G401 (cell line): ENCODE data around the gene PRKAG2. TPM values are rescaled to one million over a fixed set of nuclear protein-coding genes. Genes with fewer than 3 reads are reported as not detected.
"Not testable (repeated sequence)": the region's sequence is repeated elsewhere in the genome, so short reads cannot be mapped to it uniquely, and the experiment has no call there.

ENCODE experiments used
- DNase-seq: peaks from one replicate; pipeline ENCODE4 v3.0.0-alpha.2; 2015; ENCODE audit warnings: low spot score
- in situ Hi-C: cut with HindIII; loops from 2 replicates; pipeline ENCODE4 v1.10.0; 2016; ENCODE audit warnings: low sequenced_read_pairs, mixed read lengths
- total RNA-seq: library from RNA; depleted of rRNA; stranded (reverse); fragments of >200 nt; shearing (Covaris generic); gene quantifications from 2 replicates; pipeline ENCODE4 v1.2.3, GENCODE V29; 2014; rRNA removed

Gene PRKAG2
- total RNA-seq, 1 experiment from 2014 or later: 92.4 TPM

DNA sequence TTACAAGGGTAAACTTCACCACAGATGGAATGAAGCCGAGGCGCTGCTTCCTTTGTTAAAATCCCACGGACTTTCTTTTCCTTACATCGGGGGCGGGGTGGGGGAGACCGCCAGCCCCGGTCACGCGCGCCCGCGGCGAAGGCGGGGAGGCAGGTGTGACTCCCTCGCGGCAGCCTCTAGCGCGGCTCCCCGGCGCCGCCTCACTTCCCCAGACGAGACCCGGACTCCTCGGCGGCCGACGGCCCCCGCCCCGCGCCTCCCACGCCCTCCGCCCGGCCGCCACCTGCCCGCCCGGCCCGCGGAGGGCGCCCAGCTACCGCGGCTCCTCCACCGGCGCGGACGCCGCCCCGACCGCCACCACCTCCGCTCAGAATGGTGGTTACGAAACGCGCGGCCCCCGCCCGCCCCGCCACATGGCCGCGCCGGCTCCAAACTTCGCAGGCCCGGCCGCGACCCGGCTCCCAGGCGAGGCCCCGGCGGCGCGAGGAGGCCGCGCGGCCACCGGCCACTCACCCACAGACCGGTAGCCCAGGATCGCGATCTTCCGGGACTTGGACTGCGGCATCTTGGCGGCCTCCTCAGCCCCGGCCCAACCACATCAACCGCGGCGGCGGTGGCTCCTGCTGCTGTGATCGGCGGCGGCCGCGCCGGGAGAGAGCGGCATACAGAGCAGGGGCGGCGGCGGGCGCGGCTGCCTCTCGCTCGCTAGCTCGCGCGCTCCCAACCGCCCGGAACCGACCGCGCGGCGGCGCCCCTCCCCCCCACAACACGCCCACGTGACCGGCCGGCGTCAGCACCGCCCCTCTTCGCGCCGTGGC is 357.8 kb downstream of the PRKAG2 start:
- in situ Hi-C loops: not testable (repeated sequence)
- DNase-seq: peak; percentile 30

- peak; percentile 56 for DNase-seq
- in situ Hi-C loops: no loop called here
Measured at GRCh38 chr7:151518105-151518946, 358.6 kb downstream of the PRKAG2 start.

DNA sequence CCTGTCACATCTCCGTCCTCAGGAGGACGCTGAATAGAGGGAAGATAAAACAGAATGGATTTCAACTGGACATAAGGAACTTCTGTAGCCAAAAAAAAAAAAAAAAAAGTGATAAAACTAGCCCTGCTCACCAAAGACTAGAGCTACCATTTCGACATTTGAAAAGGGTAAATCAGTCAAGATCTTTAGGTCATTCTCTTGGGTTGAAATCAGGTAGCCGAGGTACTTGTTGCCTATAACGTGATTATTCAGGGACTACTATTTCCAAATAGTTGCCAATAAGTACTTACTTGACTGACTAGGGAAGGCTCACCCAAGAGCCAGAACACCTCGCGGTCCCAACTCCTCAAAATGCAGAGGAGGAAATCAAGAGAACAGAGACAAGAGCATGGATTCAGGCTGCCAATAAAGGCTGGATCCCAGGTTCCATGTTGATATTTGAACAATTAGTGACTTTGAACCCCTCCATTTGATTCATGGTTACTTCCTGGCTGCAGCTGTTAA is 359.3 kb downstream of the PRKAG2 start:
- peak; percentile 17 for DNase-seq
- in situ Hi-C loops: no loop called here

- DNase-seq: no peak
- in situ Hi-C loops: no loop called here
Measured at GRCh38 chr7:151515276-151515565, 361.7 kb downstream of the PRKAG2 start.

GRCh38 chr7:151514461-151515275 is 362.2 kb downstream of the PRKAG2 start:
- in situ Hi-C loops: no loop called here
- DNase-seq: no peak

GRCh38 chr7:151513133-151513532 is 363.8 kb downstream of the PRKAG2 start:
- DNase-seq: no peak
- in situ Hi-C loops: no loop called here

DNA sequence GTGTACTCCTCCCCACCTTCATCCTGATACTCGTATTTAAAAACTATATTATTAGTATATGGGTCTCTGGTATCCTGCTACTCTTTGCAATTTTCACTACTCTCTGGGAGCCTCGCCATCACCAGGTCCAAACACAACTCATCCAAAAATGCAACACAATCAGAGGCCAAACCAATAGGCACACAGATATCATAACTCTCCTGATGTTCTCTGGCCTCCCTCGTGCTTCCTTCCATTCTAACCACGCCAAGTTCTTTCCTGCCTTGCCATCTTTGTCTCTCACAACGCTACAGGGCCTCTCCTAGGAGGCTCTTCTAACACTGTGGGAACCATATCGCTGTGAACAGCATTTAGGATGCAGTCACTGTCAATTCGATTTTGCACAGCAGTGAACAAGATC is 364.6 kb downstream of the PRKAG2 start:
- no peak for DNase-seq
- in situ Hi-C loops: no loop called here

DNA sequence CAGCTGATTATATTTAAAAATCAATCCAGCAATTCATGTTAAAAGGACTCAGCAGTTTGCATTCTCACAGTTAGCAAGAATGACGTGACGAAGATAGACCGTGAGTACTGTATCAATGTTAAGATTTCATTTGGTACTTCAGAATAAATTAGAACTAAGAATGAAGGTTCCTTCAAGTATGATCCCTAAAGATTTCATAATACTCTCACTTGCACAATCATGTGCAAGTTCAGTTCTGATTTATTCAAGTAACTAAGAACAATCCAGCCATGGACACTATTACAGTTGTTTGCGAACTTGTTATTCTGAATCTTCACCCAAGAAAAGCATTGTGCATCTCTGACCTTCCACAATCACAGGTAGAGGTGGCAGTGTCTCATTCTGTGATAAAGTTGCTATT is 365.0 kb downstream of the PRKAG2 start:
- in situ Hi-C loops: no loop called here
- no peak for DNase-seq

DNA sequence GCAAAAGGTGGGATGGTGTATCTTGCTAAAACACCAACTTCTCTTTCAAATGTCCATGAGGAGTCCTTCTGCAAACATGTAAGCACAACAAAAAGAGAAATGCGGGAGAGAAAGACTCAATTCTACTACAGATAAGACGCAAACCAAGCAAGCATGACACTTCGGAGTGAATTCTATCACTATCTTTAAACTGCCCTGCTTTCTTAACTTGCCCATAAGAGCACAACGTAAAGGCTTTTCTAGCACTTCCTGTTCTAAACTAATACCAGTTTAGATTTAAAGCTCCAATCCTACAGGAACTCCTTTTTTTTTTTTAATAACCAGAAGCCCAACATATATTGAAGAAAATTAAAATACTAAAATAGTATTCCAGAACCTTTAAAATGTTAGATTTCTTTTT is 365.6 kb downstream of the PRKAG2 start:
- in situ Hi-C loops: no loop called here
- no peak for DNase-seq

DNA sequence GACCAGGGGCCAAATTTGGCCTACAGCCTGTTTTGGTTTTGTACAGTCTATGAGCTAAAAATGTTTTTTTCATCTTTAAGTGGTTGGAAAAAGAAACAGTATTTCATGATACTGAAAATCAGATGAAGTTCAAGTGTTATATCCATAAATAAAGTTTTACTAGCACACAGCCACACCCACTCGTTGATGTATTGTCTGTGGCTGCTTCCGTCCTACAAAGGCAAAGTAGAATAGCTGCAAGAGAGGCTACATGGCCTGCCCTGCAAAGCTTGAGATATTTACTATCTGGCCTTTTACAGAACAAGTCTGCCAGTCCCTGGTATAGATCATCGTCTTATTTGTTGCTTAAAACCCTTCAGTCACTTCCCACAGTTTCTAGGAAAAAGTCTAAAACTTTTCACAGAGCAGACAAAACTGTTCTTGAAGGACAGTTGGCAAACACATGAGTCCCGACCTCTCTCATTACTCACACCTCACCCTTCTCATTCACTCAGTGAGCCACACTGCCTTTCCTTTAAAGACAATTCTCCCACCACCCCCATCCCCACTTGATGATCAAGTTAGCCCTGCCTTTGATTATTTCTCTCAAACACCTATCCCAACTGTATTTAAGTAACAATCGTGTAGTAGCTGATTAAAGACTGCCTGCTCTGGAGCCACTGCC is 367.1 kb downstream of the PRKAG2 start:
- DNase-seq: no peak
- in situ Hi-C loops: no loop called here

- DNase-seq: no peak
- in situ Hi-C loops: no loop called here
Measured at GRCh38 chr7:151508991-151509390, 367.9 kb downstream of the PRKAG2 start.

GRCh38 chr7:151507806-151508205 is 369.1 kb downstream of the PRKAG2 start:
- in situ Hi-C loops: no loop called here
- DNase-seq: no peak

DNA sequence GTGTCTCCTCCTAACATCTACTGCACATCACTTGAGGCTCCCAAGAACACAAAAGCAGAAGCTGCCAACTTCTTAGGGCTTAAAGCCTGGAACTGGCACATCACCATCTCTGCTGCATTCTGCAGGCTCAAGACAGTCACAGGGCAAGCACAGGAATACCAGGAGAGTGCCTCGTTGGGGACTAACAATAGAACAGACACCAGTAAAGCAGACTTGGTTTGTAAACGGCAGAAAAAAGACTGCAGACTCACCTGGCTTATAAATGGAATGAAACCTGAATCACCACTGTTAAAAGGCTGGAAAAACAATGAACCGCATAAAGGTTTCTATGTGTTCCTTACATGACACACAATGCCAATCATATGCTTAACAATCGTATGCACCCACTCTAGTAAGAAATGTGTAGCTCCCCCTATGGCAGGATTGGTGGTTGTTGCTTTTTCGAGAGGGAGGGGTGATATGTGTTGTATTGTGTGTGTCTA is 370.0 kb downstream of the PRKAG2 start:
- in situ Hi-C loops: no loop called here
- peak; percentile 46 for DNase-seq

Other genes with a start within 250 kb of the PRKAG2 start
- gene GALNTL5, start 79.3 kb upstream of the PRKAG2 start, total RNA-seq: not detected in 2 replicates
- 86.8 and 87.4 TPM in 2 replicates for gene GALNT11, start 148.6 kb upstream of the PRKAG2 start, total RNA-seq